T-helper 17 cell (primary cell): ENCODE data around the gene COMMD9. TPM values are rescaled to one million over a fixed set of nuclear protein-coding genes. Genes with fewer than 3 reads are reported as not detected.

Source experiments
- ATAC-seq: fragments of 150-1000 bp; cut with Tn5 transposase; 2 replicates; pipeline ENCODE4 v1.10.0; 2021; ENCODE audit warnings: mild to moderate bottlenecking, moderate library complexity
- DNase-seq, 3 donors: peaks; one replicate each; pipeline versions ENCODE4 v3.0.0 to v3.0.0-alpha.2; 2020 to 2021
- H3K9me3 ChIP-seq: one replicate; pipeline ENCODE4 v1.7.0; 2013; ENCODE audit warnings: low read length, mild to moderate bottlenecking; ENCODE audit not compliant: control insufficient read depth, poor library complexity, severe bottlenecking
- H3K27ac Mint-ChIP-seq: one replicate; pipeline ENCODE4 v1.8.0; 2022; ENCODE audit warnings: mild to moderate bottlenecking, moderate library complexity, mixed read lengths
- H3K27me3 Mint-ChIP-seq: one replicate; pipeline ENCODE4 v1.8.0; 2022; ENCODE audit warnings: mixed read lengths
- H3K36me3 Mint-ChIP-seq: one replicate; pipeline ENCODE4 v1.8.0; 2022; ENCODE audit warnings: low read depth, mixed read lengths
- H3K4me1 Mint-ChIP-seq: one replicate; pipeline ENCODE4 v1.8.0; 2022; ENCODE audit warnings: mild to moderate bottlenecking, mixed read lengths
- H3K4me3 Mint-ChIP-seq: one replicate; pipeline ENCODE4 v1.8.0; 2022; ENCODE audit warnings: mild to moderate bottlenecking, moderate library complexity, mixed read lengths
- total RNA-seq, 4 donors: library from RNA in 2 of 4; stranded (reverse) in 2 of 4; gene quantifications; one replicate each; pipeline ENCODE4 v1.2.3 and lab custom pipeline; 2022 to 2026

COMMD9 gene
- total RNA-seq, 2 donors from 2014 or later = 39.1 to 40.6 TPM

DNA sequence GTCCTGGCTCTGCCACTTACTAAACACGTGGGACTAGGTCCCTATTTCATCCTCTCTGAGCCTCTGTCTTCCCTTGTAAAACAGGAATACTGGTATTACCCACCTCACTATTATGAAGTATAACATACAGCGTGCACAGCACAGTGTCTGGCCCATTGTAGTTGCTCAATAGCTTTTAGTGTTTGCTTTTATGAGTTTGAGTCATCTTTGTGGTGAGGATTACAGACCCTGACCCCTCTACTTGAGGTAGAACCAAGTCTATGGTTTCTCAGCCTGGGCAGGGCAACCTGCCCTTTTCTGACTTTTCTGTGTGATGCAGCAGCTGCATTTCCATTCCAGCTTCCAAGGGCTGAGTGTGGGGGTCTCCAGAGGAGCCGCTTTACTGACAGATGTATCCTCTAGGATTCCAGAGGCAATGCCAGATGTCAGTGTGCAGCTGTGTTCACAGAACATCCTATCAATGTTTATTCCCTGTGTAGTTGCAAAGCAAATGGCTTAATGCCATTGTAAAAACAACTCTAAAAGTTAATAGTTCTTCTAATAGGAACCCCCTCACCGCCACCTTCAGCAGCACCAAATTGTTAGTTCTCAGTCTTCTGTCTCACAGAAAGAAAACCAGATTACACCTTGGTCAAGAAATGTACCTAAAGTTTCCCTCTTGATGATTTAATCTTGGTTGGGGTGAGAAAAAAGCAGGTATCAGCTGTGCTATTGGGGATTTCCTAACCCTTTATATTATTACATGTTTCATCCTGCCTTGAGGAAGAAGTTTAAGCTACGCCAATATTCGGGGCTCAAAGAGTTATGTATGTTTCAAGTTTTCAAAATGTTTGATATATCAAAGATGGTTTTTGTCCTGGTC lies 23.6 kb upstream of the COMMD9 start:
- peaks cover 59% of the 10 kb centered on the region for H3K27me3 Mint-ChIP-seq
- ATAC-seq (no peak), DNase-seq (no peak)

DNA sequence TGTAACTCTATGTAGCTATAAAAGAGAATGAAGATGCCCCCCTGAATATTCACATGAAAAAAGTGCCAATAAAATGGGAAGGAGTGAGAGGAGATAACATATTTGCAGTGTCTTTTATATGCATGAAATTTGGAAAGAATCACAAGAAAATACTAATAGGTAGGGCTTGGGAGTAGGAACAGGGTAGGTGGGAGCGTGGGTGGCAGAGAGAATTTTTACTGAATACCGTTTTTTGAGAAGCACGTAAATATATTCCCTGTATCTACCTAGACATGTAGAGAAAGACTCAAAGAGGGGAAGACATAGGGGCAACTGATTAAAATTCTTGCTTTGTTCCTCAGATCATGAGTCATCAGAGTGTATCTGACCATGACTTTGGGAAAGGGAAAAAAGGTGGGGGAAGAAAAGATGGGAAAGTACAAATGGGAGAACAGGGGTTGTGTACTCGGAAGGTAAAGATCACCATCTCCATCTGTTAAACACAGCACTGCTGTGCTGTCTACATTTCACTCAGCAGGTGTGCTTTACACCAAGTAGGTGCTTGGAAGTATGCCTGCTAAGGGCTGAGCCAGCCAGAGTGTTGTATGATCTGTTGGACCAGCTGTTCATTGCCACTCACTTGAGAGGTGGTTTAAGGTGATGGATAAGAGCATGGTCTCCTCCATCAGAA lies 22.8 kb upstream of the COMMD9 start:
- Mint-ChIP-seq H3K27ac (no peak overlapping the region), H3K27me3 (peaks cover 58% of the 10 kb centered on the region), H3K36me3 (no peaks in the 10 kb centered on the region), H3K4me3 (no peak overlapping the region), H3K4me1 (peaks cover 2% of the 10 kb centered on the region)
- no peaks in the 10 kb centered on the region for H3K9me3 ChIP-seq
- ATAC-seq = no peak
- no peak for DNase-seq

More for the DNA sequence above, 23.6 kb upstream of the COMMD9 start:
- H3K9me3 ChIP-seq = no peaks in the 10 kb centered on the region
- peaks cover 2% of the 10 kb centered on the region for H3K4me1 Mint-ChIP-seq
- H3K4me3 Mint-ChIP-seq = no peak overlapping the region
- H3K36me3 Mint-ChIP-seq = no peaks in the 10 kb centered on the region
- no peak overlapping the region for H3K27ac Mint-ChIP-seq

- Mint-ChIP-seq H3K27me3 (peaks cover 38% of the 10 kb centered on the region), H3K27ac (no peak overlapping the region), H3K36me3 (no peaks in the 10 kb centered on the region), H3K4me1 (peaks cover 2% of the 10 kb centered on the region), H3K4me3 (no peak overlapping the region)
- H3K9me3 ChIP-seq = no peaks in the 10 kb centered on the region
- ATAC-seq (no peak), DNase-seq (no peak)
Measured at GRCh38 chr11:36309779-36310178, 20.6 kb upstream of the COMMD9 start.

DNA sequence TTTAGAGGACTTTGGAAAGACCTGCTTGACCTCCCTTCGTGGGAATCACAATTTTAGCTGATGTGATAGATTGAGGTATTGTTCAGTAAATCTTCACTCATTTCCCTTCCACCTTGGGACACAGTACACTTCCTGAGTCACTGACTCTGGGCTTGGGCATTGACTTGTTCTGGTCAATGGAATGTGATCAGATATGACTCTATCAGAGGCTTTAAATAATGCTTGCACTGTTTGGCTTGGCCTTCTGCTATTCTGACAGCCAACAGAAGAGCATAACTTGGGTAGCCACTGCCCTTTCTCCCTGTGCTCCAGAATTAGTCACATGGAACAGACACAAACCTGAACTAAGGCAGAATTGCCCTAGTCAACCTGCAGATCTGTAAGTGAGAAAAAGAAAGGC lies 19.4 kb upstream of the COMMD9 start:
- DNase-seq (no peak), ATAC-seq (no peak)
- Mint-ChIP-seq H3K36me3 (no peaks in the 10 kb centered on the region), H3K4me3 (no peak overlapping the region), H3K27ac (no peak overlapping the region), H3K27me3 (peaks cover 36% of the 10 kb centered on the region), H3K4me1 (peaks cover 2% of the 10 kb centered on the region)
- no peaks in the 10 kb centered on the region for H3K9me3 ChIP-seq

- H3K27ac Mint-ChIP-seq = no peak overlapping the region
- no peak for DNase-seq
Measured at GRCh38 chr11:36306888-36307287, 17.7 kb upstream of the COMMD9 start.

DNA sequence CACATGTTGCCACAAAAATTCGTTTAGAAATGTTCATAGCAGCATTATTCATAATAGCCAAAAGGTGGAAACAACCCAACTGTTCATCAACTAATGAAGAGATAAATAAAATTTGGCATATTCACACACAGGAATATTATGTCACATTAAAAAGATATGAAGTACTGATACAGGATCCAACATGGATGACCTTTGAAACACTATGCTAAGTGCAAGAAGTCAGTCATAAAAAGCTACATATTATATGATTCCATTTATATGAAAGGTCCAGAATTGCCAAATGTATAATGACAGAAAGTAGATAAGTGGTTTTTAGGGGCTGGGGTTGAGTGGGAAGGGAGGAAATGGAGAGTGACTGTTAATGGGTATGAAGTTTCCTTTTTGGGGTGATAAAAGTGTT lies 15.8 kb upstream of the COMMD9 start:
- H3K36me3 Mint-ChIP-seq = no peaks in the 10 kb centered on the region
- H3K27ac Mint-ChIP-seq = no peak overlapping the region
- no peaks in the 10 kb centered on the region for H3K9me3 ChIP-seq
- DNase-seq (no peak), ATAC-seq (no peak)
- no peak overlapping the region for H3K4me3 Mint-ChIP-seq
- peaks cover 2% of the 10 kb centered on the region for H3K4me1 Mint-ChIP-seq
- H3K27me3 Mint-ChIP-seq = peaks cover 32% of the 10 kb centered on the region

More at GRCh38 chr11:36306888-36307287, 17.7 kb upstream of the COMMD9 start:
- Mint-ChIP-seq H3K4me3 (no peak overlapping the region), H3K36me3 (no peaks in the 10 kb centered on the region), H3K27me3 (peaks cover 30% of the 10 kb centered on the region), H3K4me1 (peaks cover 4% of the 10 kb centered on the region)
- no peak for ATAC-seq
- no peaks in the 10 kb centered on the region for H3K9me3 ChIP-seq

GRCh38 chr11:36304351-36304750 lies 15.1 kb upstream of the COMMD9 start:
- no peak for DNase-seq

DNA sequence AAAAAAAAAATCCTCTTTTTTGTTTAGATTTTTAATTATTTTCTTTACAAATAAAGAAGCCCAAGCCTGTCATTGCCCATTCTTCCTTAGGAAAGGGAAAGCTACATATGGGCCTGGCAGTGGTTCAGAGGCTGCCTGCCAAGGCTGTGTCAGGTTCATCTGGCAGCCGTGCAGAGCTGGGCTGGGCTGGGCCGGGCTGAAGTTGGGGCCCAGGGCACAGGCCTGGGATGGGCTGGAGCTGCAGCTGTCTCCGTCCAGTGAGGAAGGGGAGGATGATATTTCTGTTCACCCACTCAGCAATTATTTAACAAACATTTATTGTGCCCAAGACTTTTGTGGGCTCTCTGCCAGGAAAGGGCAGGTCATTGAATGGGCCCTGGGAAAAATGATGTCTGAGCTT lies 11.4 kb upstream of the COMMD9 start:
- H3K9me3 ChIP-seq = no peaks in the 10 kb centered on the region
- DNase-seq = no peak
- peaks cover 2% of the 10 kb centered on the region for H3K4me1 Mint-ChIP-seq
- H3K27ac Mint-ChIP-seq = no peak overlapping the region
- peaks cover 49% of the 10 kb centered on the region for H3K27me3 Mint-ChIP-seq
- ATAC-seq = no peak
- H3K4me3 Mint-ChIP-seq = no peak overlapping the region
- no peaks in the 10 kb centered on the region for H3K36me3 Mint-ChIP-seq

More at GRCh38 chr11:36304351-36304750, 15.1 kb upstream of the COMMD9 start:
- no peak overlapping the region for H3K4me3 Mint-ChIP-seq
- no peak for ATAC-seq
- peaks cover 2% of the 10 kb centered on the region for H3K4me1 Mint-ChIP-seq
- H3K9me3 ChIP-seq = no peaks in the 10 kb centered on the region
- H3K27me3 Mint-ChIP-seq = peaks cover 34% of the 10 kb centered on the region
- H3K27ac Mint-ChIP-seq = no peak overlapping the region
- no peaks in the 10 kb centered on the region for H3K36me3 Mint-ChIP-seq

- H3K27me3 Mint-ChIP-seq = peaks cover 37% of the 10 kb centered on the region
- no peak overlapping the region for H3K4me3 Mint-ChIP-seq
- no peak overlapping the region for H3K27ac Mint-ChIP-seq
- ATAC-seq (no peak), DNase-seq (no peak)
- no peaks in the 10 kb centered on the region for H3K36me3 Mint-ChIP-seq
- H3K9me3 ChIP-seq = no peaks in the 10 kb centered on the region
- H3K4me1 Mint-ChIP-seq = peaks cover 3% of the 10 kb centered on the region
Measured at GRCh38 chr11:36296884-36297543, 7.8 kb upstream of the COMMD9 start.

DNA sequence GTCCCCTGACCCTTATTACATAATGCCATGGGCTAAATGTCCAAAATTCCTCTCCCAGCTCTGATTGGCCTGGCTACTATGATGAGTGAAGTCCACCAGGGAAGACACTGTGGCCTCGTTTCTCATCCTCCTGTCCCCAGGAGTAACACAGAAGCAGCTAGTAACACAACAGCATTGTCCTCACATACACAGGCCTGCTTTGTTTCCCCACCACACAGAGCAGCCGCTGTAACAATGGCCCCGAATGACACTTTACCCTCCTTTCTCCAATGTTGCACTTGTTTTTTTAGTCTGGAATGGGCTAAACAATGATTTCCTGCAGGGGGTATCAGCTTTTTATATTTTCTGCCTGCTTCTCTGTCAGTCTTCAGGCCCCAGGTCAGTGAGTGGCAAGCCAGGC lies 6.7 kb upstream of the COMMD9 start, which contains the start of gene PRR5L:
Gene PRR5L, plus strand, starts transcription at position 363 of the 400 bp plus-strand sequence. CDS start 104,834 bp downstream, outside the sequence.
- Mint-ChIP-seq H3K27me3 (peaks cover 26% of the 10 kb centered on the region), H3K27ac (no peak within 1 kb of the TSS), H3K4me1 (peaks cover 3% of the 10 kb centered on the region), H3K36me3 (no peaks in the 10 kb centered on the region), H3K4me3 (no peak within 1 kb of the TSS)
- no peak for DNase-seq
- no peak for ATAC-seq
- no peaks in the 10 kb centered on the region for H3K9me3 ChIP-seq

DNA sequence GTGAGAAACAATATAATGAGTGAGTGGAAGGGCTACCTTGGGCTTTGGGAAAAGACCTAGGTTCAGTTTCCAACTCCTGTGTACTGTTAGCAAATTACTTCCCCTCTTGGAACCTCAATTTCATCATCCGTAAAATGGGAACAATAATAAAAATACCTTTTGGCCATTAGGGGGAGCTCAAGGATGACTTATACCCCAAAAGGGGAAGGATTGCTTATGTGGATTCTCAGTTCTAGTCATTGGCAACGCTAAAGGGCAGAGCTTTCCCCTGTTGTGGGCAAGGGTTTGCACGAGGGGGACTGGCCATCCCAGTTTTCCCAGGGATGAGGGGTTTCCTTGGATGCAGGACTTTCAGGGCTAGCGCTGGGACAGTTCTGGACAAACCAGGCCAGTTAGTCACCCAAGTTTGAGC lies 3.1 kb upstream of the COMMD9 start:
- Mint-ChIP-seq H3K4me1 (peaks cover 21% of the 10 kb centered on the region), H3K27ac (no peak overlapping the region), H3K27me3 (peaks cover 4% of the 10 kb centered on the region), H3K4me3 (no peak overlapping the region), H3K36me3 (peaks cover 4% of the 10 kb centered on the region)
- ATAC-seq (no peak), DNase-seq (no peak)
- no peaks in the 10 kb centered on the region for H3K9me3 ChIP-seq

- Mint-ChIP-seq H3K27ac (peak overlapping the region; percentile 94), H3K27me3 (no peaks in the 10 kb centered on the region), H3K4me3 (peak overlapping the region; percentile 97), H3K4me1 (peaks cover 35% of the 10 kb centered on the region), H3K36me3 (peaks cover 4% of the 10 kb centered on the region)
- DNase-seq (no peak), ATAC-seq (no peak)
- no peaks in the 10 kb centered on the region for H3K9me3 ChIP-seq
Measured at GRCh38 chr11:36288442-36289225, 590 bp downstream of the COMMD9 start.
